OCI-LY1 (cell line): ENCODE measurements around the gene PTH2R.

Experiments used
- EZH2 ChIP-seq: fragments of 200-600 bp; sonication (generic), shearing (Covaris generic); IDR thresholded peaks from 2 replicates; pipeline ENCODE4 v1.8.0; 2017; ENCODE audit warnings: borderline replicate concordance, mixed run types, mild to moderate bottlenecking, antibody characterized with exemption, low read length, moderate library complexity, mixed read lengths
- TF ChIP-seq, protein P1 (sequence below): fragments of 200-600 bp; sonication (generic), shearing (Covaris generic); IDR thresholded peaks from 2 replicates; pipeline ENCODE4 v1.5.1; 2017; ENCODE audit warnings: mild to moderate bottlenecking, antibody characterized with exemption, low read length, moderate library complexity, mixed read lengths

DNA sequence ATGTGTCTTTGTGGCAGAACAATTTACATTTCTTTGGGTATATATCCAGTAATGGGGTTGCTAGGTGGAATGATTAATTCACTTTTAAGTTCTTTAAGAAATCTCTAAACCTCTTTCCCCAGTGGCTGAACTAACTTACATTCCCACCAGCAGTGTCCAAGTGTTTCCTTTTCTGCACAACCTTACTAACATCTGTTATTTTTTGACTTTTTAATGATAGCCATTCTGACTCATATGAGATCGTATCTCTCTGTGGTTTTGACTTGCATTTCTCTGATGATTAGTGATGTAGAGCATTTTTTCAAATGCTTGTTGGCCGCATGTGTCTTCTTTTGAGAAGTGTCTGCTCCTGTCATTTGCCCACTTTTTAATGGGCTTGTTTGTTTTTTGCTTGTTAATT is 43.1 kb upstream of the PTH2R start:
- TF ChIP-seq, protein P1, sequence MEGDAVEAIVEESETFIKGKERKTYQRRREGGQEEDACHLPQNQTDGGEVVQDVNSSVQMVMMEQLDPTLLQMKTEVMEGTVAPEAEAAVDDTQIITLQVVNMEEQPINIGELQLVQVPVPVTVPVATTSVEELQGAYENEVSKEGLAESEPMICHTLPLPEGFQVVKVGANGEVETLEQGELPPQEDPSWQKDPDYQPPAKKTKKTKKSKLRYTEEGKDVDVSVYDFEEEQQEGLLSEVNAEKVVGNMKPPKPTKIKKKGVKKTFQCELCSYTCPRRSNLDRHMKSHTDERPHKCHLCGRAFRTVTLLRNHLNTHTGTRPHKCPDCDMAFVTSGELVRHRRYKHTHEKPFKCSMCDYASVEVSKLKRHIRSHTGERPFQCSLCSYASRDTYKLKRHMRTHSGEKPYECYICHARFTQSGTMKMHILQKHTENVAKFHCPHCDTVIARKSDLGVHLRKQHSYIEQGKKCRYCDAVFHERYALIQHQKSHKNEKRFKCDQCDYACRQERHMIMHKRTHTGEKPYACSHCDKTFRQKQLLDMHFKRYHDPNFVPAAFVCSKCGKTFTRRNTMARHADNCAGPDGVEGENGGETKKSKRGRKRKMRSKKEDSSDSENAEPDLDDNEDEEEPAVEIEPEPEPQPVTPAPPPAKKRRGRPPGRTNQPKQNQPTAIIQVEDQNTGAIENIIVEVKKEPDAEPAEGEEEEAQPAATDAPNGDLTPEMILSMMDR, result no peak
- TF ChIP-seq EZH2, result no peak
